Panc1 (cell line): ENCODE results near the gene C10orf143.

Experiments
- CTCF ChIP-seq: fragments of 450-650 bp; IDR thresholded peaks from 2 replicates; pipeline ENCODE4 v1.5.1; 2017; ENCODE audit warnings: mild to moderate bottlenecking
- REST ChIP-seq, 2 experiments: IDR thresholded peaks; 2 replicates each; pipeline ENCODE4 v1.6.1; 2011 to 2012; ENCODE audit warnings: low read depth in 2 of 2, control low read depth in 1 of 2, low read length in 1 of 2, mild to moderate bottlenecking in 1 of 2, moderate library complexity in 1 of 2; ENCODE audit not compliant: insufficient read depth in 1 of 2
- TCF7L2 ChIP-seq: IDR thresholded peaks from 2 replicates; pipeline ENCODE4 v1.6.1; 2011; ENCODE audit warnings: mild to moderate bottlenecking, low read depth, low read length, inconsistent platforms

- TF ChIP-seq CTCF: no peak
- no peak for TF ChIP-seq REST (IDR thresholded peaks at IDR 0.05; ENCODE audit: insufficient read depth in 1 of 2, low read depth in 2 of 2, low read length in 1 of 2)
- no peak for TF ChIP-seq TCF7L2
Observed at GRCh38 chr10:130016993-130017630, 93.5 kb downstream of the C10orf143 start.
